HG03175 (cell line): ENCODE data around the gene TNNT2.

Source experiments
- ATAC-seq: cut with Tn5 transposase; IDR thresholded peaks from one replicate; pipeline ENCODE4 v1.9.1; 2021; ENCODE audit warnings: mild to moderate bottlenecking, moderate library complexity; ENCODE audit not compliant: unreplicated experiment

The TNNT2 gene

DNA sequence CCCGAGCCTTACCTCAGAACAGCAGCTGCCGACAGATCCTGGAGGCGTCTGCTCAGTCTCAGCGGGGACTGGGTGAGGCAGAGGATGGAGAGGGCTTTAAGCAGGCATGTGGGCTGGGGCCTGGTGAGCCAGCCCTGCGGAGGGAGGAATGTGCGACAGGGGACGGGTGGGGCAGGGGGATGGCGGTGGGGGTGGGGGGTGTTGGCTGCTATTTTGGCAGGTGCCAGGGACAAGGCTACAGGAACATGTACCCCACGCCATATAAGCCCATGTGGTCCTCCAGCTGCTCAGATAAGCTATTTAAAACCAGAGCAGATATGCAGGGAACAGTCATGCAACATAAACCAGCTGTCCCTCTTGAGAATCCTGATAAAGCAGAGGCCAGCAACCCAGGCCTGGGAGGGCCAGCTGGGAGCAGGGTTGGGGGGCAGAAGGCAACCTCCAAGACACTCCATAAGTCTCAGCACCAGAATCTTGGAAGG is at the start of gene TNNT2:
TSS of gene TNNT2 (minus strand) at position 70 of the 482 bp plus-strand sequence. CDS start 4,426 bp downstream, outside the sequence.
- no peak for ATAC-seq

DNA sequence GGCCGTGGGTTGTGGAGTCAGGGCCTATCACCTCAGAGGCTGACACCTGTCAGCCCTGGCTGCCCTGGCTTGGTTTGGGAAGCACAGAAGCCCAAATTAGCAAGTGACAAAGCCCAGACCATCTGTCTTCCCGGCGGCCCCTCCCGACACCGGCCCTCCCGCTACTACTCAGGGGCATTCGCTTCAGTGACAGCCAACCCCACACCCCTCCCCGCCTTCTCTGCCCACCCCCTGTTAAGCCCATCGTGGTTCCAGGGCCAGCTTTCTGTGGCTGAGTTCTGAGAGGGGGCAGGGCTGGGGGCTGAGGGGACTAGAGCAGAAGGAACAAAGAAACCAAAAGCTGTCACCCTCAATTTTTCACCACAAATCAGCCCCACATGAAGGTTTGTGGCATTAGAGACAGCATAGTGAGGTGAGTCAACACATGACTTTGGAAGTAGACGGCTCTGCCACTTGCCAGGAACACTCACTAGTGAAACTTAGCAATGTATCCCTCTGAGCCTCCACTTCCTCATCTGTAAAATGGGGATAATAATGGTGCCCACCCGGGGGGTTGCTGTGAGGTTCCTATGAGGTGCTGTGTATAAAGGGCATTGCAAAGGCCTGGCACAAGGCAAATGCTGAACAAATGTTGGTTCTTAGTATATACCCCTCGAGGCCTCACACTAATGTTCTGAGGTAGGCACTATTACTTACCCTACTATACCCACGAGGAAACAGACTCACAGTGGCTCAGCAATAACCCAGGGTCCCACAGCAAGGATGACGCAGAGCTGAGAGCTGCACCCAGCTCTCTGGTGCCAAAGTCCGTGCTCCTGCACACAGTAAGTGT is 49.2 kb upstream of the TNNT2 start:
- no peak for ATAC-seq

DNA sequence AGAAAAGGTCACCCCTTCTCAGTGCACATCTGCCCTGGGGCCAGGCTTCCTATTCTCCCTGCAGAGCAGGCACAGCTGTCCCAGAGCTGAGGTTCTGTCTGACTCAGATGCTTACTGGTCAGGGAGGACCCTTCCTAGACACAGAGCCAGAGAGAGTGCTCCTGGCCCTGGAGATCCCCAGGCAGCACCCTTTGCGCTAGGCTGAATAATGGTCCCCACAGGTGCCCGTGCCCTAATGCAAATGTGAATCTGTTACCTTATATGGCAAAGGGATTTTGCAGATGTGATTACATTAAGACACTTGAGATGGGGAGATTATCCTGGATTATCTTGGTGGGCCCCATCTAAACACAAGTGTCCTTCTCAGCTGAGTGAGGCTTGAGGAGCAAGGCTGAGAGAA is 46.7 kb upstream of the TNNT2 start:
- ATAC-seq: no peak

DNA sequence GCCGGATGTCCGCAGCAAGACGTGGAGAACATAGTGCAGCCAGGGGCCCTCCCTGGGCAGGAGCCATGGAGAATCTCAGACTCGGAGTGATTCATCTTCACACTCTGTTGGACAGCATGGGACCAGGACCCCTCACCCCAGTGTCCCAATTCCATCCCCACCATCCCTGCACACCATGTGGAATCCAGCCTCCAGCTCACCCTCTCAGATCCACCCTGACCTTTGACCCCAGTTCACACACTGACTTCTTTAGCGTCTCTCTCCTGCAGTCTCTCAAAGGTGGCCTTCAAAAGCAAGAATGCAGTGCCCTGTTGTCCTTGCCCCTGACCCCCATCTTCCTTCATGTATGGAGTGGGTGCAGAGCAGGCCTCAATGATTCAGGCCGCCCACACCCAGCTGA is 46.2 kb upstream of the TNNT2 start:
- no peak for ATAC-seq

DNA sequence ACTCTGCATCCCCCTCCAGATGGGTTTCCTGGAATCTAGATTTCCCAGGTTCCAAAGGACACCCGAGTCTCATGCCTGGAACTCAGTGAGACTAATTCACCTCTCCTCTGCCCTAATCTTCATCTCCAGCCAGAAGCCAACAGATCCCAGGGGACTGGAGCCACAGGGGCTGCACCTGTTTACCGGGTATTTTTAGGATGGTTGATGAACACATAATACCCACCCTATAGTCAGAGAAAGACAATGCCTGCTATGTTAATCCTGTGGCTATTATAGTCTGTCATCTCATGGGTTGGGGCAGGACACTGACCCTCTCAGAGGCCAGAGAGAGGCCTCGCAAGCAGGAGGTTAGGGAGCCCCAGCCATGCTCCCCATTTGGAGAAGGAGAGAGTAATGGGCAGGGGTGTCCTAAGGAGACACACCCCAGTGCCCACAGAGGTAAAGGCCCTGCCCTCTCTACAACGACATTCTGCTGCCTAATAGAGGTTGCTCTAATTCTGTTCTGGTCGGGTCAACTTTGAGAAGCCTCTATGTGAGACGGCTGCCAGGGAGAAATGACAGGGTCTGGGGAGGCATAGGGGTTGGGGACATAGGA is 45.1 kb upstream of the TNNT2 start:
- ATAC-seq: no peak

DNA sequence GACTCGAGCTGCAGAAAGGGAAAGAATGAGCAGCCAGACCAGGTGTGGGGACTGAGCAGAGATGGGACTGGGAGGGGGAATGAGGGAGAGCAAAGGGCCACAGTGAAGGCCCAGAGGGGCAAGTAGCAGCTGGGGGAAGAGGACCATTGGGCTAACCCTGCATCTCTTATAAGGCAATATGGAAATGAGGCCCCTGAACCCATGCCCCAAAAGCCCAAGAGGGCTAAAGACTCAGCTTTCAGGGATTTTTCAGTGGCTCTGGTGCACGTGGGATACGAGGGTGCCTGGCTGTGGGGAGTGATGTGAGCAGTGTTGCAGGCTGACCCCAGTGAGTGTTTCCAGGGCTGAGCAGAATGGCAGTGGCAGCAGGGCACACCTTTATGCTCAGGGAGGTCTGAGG is 44.5 kb upstream of the TNNT2 start:
- no peak for ATAC-seq

DNA sequence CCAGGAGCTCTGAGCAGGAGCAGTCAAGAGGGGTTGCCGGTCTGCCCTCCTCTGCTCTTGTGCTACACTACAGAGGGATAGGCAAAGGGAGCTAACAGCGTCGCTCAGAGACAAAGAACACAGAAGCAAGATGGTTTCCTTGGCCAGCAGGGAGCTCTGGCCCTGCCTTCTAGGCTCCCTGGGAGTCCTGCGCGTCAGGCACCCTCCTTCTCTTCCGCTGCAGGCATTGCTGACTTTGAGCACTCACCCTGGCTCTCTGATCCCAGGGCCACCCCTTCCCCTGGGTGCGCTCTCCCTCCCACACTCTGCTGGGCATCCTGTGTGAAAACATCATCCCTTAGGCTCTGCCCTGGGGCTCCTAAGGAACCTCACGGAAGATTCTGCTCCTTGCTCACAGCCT is 43.6 kb upstream of the TNNT2 start:
- no peak for ATAC-seq

DNA sequence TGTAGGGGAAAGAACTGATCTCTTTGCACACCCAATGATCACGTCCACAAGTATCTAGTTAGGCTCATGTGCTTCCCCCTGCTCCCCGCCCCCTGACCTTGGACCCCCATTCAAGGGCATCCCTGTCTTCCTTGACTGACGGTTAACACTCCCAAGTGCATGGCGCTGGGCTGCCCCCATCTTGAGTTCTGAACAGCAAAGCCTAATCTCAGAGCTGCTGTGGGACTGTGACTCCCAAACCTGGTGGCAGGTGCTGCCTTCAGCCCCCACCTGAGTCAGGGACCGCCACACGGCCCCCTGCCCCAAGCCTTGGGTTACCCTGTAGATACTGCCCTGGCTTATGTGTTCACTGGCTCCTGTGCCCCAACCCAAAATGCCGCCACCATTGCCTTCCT is 43.1 kb upstream of the TNNT2 start:
- no peak for ATAC-seq

DNA sequence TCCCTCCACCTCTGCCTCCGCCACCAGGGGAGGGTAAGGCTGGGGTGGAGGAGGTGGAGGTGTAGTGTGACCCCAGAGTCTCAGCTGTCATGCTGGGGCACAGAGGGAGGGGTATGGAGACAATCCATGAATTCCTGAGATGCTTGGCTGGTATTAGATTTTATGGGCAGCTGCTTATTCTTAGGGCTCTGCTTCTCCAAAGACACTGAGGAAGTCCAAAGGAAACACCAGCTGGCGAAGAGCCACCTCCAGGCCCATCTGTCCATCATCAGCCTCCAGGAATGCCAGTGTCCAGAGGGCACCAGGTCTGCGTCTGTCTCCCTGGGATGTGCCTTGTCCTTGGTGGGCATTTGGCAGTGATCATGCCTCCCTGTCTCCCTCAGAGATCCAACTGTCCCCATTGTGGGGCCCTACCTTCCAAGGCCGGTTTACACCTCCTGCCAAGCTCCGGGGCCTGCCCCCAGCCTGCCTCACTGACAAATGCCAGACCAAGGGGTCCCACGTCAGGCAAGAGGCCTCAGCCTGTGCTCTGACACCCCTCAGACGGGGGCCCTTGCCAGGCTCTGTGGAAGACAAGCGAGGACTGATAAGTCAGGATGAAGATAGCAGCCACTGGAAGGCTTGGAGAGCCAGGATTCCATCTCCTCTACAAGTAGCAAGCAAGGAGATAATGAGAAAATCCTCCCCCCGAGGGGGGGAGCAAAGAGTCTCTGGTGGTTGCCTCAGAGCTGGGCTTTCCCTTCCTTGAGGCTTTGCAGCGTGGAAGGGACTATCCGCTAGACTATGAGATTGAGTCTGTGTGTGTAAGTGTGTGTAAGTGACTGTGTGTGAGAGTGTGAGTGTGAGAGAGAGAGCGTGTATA is 42.5 kb upstream of the TNNT2 start:
- no peak for ATAC-seq

DNA sequence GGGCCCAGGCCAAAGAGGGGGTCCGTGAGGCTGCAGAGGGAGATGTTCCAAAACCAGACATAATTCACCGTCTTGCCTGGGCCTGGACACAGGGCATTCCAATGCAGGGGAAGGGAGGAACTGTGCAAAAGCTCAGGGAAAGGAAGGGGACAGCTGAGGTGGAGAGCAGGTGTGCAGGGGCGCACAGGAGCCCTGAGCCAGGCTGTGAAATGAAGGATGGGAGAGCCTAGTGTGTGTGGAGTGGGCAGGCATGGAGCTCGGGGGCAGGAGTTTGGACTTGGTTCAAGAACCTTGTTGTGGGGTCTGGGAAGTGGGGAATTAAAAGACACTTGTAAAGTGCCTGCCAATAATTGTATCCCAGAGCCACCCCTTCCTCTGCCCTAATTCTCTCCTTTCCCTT is 41.8 kb upstream of the TNNT2 start:
- ATAC-seq: no peak

DNA sequence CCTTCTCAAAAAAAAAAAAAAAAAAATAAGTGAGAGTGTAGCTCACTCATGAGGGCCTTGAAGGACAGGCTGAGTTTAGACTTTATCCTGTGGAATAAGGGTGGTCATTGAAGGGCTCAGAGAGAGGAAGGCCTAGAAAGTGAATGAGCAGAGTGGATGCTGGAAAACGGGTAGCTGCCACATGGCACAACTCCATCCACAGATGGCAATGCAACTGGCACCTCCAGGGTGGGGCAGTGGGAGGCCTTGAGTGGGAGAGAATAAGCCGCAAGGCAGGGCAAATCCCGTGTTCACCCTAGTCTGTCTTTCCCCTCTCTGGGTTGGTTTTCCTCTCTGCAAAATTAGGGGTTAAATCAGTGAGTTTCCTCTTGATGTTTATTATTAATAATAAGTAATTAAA is 41.0 kb upstream of the TNNT2 start:
- ATAC-seq: no peak

DNA sequence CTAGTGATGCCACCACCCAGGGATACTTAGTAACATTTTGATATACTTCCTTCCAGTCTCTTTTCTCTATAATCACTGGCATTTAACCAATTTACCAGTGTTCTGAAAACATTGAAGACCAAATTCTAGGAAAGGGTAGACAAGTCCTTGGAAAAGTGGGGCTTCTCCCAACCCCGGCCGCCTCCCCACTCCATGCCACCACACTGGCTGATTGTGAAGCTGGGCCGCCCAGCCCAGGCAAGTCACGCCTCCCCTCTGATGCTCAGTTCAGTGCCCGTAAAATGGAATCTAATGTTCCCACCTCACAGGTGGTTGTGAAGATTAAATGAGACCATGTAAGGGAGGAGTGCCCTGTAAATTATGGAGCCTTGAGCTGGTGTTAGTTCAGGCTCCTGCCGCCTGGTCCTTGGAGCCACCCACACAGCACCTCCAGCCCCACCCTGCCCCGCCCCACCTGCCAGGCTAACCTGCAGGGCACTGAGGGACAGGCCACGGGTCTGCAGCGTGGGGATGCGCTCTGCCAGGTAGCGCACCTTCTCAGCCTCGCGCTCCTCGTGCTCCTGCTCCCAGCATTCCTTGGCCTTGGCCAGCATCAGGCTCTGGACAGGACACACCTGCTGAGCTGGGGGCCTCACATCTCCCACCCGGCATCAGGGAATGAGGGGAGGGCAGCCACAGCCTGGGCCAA is 36.7 kb upstream of the TNNT2 start:
- ATAC-seq: no peak

DNA sequence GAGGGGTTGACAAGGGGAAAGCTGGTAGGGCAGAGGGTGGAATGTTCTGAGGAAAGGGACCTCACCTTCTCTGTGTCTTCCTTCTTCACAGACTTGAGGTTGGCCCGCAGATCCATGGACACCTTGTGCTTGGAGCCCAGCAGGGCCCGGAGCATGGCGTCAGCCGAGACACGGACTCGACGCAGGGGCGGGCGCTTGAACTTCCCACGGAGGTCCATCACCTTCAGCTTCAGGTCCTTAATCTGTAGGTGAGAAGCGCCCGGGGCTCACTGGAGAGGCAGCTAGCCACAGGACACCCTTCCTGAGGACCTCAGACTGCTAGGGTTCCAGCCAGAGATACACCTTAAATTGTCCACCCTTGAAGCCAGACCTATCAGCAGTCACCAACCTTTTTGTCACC is 33.8 kb upstream of the TNNT2 start:
- no peak for ATAC-seq

DNA sequence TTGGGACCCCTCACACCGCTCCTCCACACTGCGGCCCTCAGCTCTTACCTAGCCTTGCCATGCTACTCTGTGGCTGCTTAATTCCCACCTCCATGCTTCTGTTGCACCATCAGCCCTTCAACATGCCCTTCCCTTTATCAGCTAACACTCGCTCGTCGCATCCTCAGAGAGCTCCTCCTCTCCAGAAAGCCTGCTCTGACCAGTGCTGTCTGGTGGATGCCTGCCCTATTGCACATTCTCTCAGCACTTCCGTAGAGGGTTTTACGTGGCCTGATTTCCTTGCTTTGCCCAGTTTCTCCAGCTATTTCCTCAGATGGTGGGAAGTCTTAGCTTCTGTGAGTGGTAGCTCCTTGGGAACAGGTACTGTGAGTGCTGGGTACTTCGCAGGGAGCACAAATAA is 32.0 kb upstream of the TNNT2 start:
- ATAC-seq: no peak

DNA sequence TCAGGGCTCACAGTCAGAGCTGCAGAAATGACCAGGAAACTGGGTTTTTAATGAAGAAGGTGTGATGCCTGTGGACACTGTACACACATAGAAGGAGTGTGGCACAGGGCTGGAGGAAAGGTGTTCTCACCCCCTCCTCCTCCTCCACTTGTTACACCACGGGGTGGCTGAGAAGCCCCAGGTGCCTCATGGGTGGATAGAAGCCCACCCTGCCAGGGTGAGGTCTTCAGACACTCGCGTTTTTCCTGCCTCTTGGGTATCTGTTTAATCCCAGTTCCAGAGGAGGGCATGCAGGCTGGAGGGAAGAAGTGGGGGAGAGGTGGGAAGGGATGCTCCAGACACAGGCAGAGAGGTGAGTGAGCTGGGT is 31.3 kb upstream of the TNNT2 start:
- ATAC-seq: no peak

DNA sequence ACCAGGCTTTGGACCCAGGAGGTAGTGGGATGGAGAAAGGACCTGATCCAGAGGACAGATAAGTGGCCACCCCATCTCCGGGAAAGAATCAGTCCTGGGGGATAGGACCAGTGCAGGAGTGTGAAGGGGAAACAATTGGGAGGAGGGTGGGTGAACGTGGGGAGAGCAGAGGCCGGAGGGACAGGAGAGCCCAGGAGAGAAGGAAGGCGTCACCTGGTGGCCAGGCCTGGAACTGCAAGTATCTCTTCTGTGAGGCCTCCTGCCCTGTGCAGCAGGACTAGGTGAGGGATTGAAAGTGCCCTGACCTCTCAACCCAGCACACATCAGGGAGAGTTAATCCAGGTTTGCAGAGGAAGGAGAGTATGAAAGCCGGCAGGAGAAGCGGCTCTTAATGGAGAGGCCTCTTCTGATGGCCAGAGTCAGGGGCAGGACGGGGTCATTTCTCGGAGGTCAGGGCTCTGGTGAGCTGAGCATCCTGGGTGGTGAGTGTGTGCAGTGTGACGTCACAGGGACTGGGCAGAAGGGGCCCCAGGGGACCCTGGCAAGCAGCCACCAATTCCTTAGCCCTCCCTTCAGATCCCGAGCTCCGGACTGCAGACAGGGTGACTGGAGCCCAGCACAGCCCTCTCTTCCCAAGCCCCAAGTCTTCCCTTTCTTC is 30.8 kb upstream of the TNNT2 start:
- no peak for ATAC-seq

DNA sequence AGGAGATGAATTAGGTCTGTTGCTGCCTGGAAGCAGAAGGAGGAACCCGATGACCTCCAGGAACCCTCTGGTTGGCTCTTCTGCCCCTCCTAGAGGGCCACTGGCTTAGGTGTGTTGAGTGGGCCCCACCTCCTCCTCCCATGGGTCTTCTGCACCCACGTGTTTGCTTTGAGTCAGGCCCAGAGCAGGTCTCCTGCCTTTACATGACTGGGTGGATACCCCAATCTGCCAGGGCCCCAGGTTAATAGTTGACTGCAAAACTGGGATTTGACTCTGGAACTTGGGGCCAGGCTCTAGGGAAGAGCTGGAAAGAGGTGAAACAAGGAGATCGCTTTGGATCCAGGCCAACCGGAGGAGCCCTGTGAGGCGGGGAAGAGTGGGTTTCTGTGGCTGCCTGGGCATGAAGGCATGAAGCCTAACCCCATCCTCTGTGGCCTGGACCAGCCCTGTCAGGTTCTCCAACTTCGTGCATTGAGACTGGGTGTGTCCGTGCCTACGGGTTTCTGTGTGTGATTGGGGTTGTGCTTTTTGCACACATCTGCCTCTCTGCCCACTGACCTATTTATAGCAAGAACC is 29.4 kb upstream of the TNNT2 start:
- peak; percentile 43 for ATAC-seq

DNA sequence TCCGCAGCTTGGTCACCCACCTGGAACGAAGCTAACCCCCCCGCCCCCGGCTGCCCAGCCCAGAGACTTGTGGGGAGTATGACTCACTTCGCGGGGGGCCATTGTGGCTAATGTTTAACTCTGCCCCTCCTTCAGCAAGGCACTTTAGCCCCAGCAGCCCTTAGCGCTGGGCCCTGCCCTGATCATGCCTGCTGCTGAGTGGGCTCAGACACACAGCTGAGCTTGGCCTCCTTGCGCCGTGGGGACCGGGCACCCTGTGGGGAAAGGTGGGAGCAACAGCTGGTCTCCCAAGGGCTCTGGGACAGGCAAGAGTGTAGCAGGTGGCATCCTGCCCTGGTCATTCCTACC is 28.0 kb upstream of the TNNT2 start:
- peak; percentile 45 for ATAC-seq

DNA sequence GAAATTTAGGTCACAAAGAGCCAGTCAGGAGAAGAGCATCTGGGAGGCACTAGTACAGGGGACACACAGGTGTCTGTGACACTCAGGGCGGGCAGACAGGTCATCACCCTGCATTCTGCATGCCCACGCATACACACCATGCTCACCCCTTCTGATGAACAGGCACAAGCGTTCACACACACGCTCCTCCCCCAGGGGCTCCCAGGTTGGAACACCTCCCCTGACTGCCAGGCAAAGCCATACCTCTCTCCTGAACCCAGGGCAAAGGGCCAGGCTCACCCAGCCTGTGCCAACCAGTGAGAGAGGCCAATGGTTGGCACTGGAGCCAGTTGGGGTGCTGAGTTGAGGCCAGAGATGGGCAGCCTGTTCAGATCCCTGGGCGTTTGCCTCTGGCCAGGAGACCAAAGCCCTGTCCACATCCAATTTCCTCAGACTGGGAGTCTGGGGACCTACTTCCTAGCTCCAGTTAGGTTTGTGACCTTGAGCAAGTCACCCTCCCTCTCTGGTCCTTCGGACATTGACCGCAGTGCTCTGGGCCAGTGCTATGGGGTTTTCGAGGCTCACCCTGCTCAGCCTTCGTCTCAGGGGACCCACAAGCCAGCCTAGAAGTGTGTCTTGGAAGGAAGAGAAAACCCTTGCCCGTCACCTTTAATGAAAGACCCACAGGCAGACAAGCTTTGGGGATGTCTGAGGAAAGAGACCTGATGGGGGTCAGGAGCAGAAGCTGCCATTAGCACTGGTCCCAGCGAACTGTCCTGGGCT is 27.4 kb upstream of the TNNT2 start:
- ATAC-seq: peak; percentile 9

DNA sequence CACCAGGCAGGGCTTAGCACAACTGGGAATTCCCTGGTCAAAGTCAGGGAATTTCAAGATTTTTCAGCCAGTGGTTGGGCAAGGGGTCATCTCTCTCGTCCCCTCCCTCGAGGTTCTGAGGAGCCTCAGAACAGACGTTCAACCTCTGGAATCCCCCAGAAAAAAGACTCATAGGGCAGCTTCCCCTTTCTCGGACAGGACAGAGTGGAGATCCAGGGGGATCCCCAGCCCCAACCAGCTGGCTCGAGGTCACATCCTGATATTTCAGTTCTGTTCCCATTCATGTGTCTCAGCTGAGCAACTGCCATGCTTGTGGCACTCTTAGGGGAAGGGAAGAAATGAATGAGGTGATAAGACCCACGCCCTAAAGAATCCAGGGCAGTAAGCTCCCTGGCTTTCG is 26.6 kb upstream of the TNNT2 start:
- no peak for ATAC-seq
